HepG2 (cell line): Measurements from ENCODE around the gene TPX2. TPM values are rescaled to one million over a fixed set of nuclear protein-coding genes. Genes with fewer than 3 reads are reported as not detected.

Source experiments
- ADNP ChIP-seq: sonication (generic); formaldehyde crosslinking; IDR thresholded peaks from 2 replicates; pipeline ENCODE4 v1.4.0; 2020; ENCODE audit warnings: missing genetic modification reagents
- BHLHE40 ChIP-seq: IDR thresholded peaks from 2 replicates; pipeline ENCODE4 v1.6.1; 2011; ENCODE audit warnings: low read length, improper control_type of control experiment
- EEA1 ChIP-seq: sonication (generic); formaldehyde crosslinking; IDR thresholded peaks from 2 replicates; pipeline ENCODE4 v1.5.1; 2020; ENCODE audit warnings: mild to moderate bottlenecking, missing genetic modification reagents, borderline replicate concordance
- HIVEP1 ChIP-seq: sonication (generic); formaldehyde crosslinking; IDR thresholded peaks from 2 replicates; pipeline ENCODE4 v1.4.0; 2020; ENCODE audit warnings: mild to moderate bottlenecking, missing genetic modification reagents
- THYN1 ChIP-seq: sonication (generic); formaldehyde crosslinking; IDR thresholded peaks from 2 replicates; pipeline ENCODE4 v1.8.1; 2023; ENCODE audit warnings: low read depth, mild to moderate bottlenecking, moderate library complexity, missing genetic modification reagents, borderline replicate concordance
- ZFP36 ChIP-seq: fragments of 150-350 bp; IDR thresholded peaks from 2 replicates; pipeline ENCODE4 v1.6.1; 2018; ENCODE audit warnings: borderline replicate concordance, low read length, low read depth; ENCODE audit not compliant: partially characterized antibody
- ZFY ChIP-seq: sonication (generic); formaldehyde crosslinking; IDR thresholded peaks from 2 replicates; pipeline ENCODE4 v1.4.0; 2020; ENCODE audit warnings: missing genetic modification reagents
- ZNF33A ChIP-seq: sonication (generic); formaldehyde crosslinking; IDR thresholded peaks from 2 replicates; pipeline ENCODE4 v1.5.1; 2020; ENCODE audit warnings: missing genetic modification reagents, mild to moderate bottlenecking, moderate library complexity, borderline replicate concordance
- ZNF772 ChIP-seq: sonication (generic); formaldehyde crosslinking; IDR thresholded peaks from 2 replicates; pipeline ENCODE4 v1.5.0; 2020; ENCODE audit warnings: mild to moderate bottlenecking, missing genetic modification reagents
- polyA plus RNA-seq, 8 experiments: library from polyadenylated mRNA; depleted of rRNA in 3 of 8; stranded (reverse) in 7 of 8; unstranded in 1 of 8; fragments of >200 nt; fragmentation: Illumina TruSeq in 4 of 8; extraction: Trizol in 4 of 8; gene quantifications; 2 replicates each; pipeline versions ENCODE4 v1.2.1 to v1.2.3, GENCODE V29; 2011 to 2016; ENCODE audit warnings: low read depth in 4 of 8, missing spikeins in 1 of 8, mixed read lengths in 1 of 8; ENCODE audit not compliant: insufficient read depth in 1 of 8
- total RNA-seq, 5 experiments: library from RNA; depleted of rRNA; stranded (reverse); fragments of >200 nt; fragmentation: Illumina TruSeq; extraction: Trizol; gene quantifications; 2 replicates each; pipeline ENCODE4 v1.2.3, GENCODE V29; 2016; ENCODE audit warnings: low read depth in 1 of 5
- TF ChIP-seq, protein P1 (sequence below): sonication (generic); IDR thresholded peaks from 2 replicates; pipeline ENCODE4 v1.6.1; 2016; ENCODE audit warnings: low read depth, borderline replicate concordance
- TF ChIP-seq, protein P2 (sequence below): sonication (generic); formaldehyde crosslinking; IDR thresholded peaks from 2 replicates; pipeline ENCODE4 v1.5.0; 2020; ENCODE audit warnings: mild to moderate bottlenecking, missing genetic modification reagents, borderline replicate concordance
- TF ChIP-seq, protein P3 (sequence below): sonication (generic); formaldehyde crosslinking; IDR thresholded peaks from 2 replicates; pipeline ENCODE4 v1.8.0; 2022; ENCODE audit warnings: mild to moderate bottlenecking, missing genetic modification reagents, moderate library complexity
- TF ChIP-seq, protein P4 (sequence below): sonication (generic); formaldehyde crosslinking; IDR thresholded peaks from 2 replicates; pipeline ENCODE4 v1.8.0; 2022; ENCODE audit warnings: low read depth, missing genetic modification reagents
- TF ChIP-seq, protein P5 (sequence below): sonication (generic); formaldehyde crosslinking; IDR thresholded peaks from 2 replicates; pipeline ENCODE4 v1.5.0; 2020; ENCODE audit warnings: mild to moderate bottlenecking, missing genetic modification reagents, moderate library complexity

TPX2 gene
- total and polyA plus RNA-seq, 2 of the 13 experiments (the other 11 are each of a cell fraction or from before 2014, with no cell fraction given), result 34.3 to 124 TPM

DNA sequence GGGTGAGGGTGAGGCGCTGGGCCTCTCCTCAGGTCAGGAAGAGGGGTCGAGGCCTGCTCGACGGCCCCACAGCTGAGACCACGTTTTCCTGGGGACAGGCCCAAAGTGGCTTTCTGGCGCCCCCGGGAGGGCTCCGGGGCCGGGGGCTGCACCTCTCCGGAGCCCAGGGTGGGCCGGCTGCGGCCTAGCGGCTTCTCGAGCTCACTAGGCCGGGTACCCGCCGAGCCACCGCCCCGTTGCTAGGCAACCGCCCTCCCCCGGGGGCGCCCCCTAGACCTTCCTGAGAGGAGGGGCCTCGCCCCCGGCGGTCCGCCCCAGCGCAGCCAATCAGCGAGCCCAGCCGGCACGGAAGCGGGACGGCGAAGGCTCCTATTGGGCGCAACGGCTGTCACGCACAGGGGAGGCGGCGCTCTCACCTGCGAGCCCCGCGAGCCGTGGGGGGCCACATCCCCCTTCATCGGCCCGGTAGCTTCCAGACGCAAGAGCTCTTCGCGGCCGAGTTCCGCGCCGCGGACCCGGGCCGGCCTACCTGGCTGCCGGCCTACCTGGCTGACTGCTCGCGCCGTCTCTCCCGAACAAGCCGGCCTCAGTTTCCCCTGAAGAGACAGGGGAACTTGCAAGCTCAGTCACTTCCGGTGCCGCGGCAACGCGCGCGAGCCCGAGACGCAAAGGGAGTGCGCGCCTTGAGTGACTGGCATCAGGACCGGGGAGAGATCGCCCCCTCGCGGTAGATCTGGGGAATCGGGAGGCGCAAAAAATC, 15.6 kb upstream of the TPX2 start (continued):
- TF ChIP-seq ZFP36, result no peak
- TF ChIP-seq, protein P1, sequence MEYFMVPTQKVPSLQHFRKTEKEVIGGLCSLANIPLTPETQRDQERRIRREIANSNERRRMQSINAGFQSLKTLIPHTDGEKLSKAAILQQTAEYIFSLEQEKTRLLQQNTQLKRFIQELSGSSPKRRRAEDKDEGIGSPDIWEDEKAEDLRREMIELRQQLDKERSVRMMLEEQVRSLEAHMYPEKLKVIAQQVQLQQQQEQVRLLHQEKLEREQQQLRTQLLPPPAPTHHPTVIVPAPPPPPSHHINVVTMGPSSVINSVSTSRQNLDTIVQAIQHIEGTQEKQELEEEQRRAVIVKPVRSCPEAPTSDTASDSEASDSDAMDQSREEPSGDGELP, result peak; percentile 77
- TF ChIP-seq BHLHE40, result no peak; the same call in 1 of the 2 replicates
- TF ChIP-seq, protein P2, sequence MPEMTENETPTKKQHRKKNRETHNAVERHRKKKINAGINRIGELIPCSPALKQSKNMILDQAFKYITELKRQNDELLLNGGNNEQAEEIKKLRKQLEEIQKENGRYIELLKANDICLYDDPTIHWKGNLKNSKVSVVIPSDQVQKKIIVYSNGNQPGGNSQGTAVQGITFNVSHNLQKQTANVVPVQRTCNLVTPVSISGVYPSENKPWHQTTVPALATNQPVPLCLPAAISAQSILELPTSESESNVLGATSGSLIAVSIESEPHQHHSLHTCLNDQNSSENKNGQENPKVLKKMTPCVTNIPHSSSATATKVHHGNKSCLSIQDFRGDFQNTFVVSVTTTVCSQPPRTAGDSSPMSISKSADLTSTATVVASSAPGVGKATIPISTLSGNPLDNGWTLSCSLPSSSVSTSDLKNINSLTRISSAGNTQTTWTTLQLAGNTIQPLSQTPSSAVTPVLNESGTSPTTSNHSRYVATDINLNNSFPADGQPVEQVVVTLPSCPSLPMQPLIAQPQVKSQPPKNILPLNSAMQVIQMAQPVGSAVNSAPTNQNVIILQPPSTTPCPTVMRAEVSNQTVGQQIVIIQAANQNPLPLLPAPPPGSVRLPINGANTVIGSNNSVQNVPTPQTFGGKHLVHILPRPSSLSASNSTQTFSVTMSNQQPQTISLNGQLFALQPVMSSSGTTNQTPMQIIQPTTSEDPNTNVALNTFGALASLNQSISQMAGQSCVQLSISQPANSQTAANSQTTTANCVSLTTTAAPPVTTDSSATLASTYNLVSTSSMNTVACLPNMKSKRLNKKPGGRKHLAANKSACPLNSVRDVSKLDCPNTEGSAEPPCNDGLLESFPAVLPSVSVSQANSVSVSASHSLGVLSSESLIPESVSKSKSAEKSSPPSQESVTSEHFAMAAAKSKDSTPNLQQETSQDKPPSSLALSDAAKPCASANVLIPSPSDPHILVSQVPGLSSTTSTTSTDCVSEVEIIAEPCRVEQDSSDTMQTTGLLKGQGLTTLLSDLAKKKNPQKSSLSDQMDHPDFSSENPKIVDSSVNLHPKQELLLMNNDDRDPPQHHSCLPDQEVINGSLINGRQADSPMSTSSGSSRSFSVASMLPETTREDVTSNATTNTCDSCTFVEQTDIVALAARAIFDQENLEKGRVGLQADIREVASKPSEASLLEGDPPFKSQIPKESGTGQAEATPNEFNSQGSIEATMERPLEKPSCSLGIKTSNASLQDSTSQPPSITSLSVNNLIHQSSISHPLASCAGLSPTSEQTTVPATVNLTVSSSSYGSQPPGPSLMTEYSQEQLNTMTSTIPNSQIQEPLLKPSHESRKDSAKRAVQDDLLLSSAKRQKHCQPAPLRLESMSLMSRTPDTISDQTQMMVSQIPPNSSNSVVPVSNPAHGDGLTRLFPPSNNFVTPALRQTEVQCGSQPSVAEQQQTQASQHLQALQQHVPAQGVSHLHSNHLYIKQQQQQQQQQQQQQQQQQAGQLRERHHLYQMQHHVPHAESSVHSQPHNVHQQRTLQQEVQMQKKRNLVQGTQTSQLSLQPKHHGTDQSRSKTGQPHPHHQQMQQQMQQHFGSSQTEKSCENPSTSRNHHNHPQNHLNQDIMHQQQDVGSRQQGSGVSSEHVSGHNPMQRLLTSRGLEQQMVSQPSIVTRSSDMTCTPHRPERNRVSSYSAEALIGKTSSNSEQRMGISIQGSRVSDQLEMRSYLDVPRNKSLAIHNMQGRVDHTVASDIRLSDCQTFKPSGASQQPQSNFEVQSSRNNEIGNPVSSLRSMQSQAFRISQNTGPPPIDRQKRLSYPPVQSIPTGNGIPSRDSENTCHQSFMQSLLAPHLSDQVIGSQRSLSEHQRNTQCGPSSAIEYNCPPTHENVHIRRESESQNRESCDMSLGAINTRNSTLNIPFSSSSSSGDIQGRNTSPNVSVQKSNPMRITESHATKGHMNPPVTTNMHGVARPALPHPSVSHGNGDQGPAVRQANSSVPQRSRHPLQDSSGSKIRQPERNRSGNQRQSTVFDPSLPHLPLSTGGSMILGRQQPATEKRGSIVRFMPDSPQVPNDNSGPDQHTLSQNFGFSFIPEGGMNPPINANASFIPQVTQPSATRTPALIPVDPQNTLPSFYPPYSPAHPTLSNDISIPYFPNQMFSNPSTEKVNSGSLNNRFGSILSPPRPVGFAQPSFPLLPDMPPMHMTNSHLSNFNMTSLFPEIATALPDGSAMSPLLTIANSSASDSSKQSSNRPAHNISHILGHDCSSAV (CRISPR knock-in tag), result no peak; the same call in 1 of the 2 replicates
- TF ChIP-seq, protein P3, sequence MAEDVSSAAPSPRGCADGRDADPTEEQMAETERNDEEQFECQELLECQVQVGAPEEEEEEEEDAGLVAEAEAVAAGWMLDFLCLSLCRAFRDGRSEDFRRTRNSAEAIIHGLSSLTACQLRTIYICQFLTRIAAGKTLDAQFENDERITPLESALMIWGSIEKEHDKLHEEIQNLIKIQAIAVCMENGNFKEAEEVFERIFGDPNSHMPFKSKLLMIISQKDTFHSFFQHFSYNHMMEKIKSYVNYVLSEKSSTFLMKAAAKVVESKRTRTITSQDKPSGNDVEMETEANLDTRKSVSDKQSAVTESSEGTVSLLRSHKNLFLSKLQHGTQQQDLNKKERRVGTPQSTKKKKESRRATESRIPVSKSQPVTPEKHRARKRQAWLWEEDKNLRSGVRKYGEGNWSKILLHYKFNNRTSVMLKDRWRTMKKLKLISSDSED (CRISPR knock-in tag), result no peak
- peak; percentile 100 for TF ChIP-seq ZFY (CRISPR knock-in tag)
- peak; percentile 93 for TF ChIP-seq ZNF772 (CRISPR knock-in tag)
- TF ChIP-seq EEA1 (CRISPR knock-in tag), result no peak; the same call in 1 of the 2 replicates
- TF ChIP-seq HIVEP1 (CRISPR knock-in tag), result peak; percentile 80
- peak; percentile 87 for TF ChIP-seq ZNF33A (CRISPR knock-in tag)
- TF ChIP-seq, protein P4, sequence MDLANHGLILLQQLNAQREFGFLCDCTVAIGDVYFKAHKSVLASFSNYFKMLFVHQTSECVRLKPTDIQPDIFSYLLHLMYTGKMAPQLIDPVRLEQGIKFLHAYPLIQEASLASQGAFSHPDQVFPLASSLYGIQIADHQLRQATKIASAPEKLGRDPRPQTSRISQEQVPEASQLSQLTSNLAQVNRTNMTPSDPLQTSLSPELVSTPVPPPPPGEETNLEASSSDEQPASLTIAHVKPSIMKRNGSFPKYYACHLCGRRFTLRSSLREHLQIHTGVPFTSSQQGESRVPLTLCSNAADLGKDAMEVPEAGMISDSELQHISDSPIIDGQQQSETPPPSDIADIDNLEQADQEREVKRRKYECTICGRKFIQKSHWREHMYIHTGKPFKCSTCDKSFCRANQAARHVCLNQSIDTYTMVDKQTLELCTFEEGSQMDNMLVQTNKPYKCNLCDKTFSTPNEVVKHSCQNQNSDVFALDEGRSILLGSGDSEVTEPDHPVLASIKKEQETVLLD (CRISPR knock-in tag), result peak; percentile 55; the same call in 1 of the 2 replicates
- no peak for TF ChIP-seq ADNP (CRISPR knock-in tag)
- peak; percentile 92; the same call in 1 of the 2 replicates for TF ChIP-seq THYN1 (CRISPR knock-in tag)
- TF ChIP-seq, protein P5, sequence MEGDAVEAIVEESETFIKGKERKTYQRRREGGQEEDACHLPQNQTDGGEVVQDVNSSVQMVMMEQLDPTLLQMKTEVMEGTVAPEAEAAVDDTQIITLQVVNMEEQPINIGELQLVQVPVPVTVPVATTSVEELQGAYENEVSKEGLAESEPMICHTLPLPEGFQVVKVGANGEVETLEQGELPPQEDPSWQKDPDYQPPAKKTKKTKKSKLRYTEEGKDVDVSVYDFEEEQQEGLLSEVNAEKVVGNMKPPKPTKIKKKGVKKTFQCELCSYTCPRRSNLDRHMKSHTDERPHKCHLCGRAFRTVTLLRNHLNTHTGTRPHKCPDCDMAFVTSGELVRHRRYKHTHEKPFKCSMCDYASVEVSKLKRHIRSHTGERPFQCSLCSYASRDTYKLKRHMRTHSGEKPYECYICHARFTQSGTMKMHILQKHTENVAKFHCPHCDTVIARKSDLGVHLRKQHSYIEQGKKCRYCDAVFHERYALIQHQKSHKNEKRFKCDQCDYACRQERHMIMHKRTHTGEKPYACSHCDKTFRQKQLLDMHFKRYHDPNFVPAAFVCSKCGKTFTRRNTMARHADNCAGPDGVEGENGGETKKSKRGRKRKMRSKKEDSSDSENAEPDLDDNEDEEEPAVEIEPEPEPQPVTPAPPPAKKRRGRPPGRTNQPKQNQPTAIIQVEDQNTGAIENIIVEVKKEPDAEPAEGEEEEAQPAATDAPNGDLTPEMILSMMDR (CRISPR knock-in tag), result peak; percentile 99
